GM04503 (cell line): ENCODE measurements around the gene ALKBH4.
A peak's percentile ranks its signal among the peaks of the same experiment; 100 is the strongest.
"Not testable (repeated sequence)": the region's sequence is repeated elsewhere in the genome, so short reads cannot be mapped to it uniquely, and the experiment has no call there.

Source experiments
- DNase-seq: peaks from one replicate; pipeline ENCODE4 v3.0.0-alpha.2; 2012; ENCODE audit warnings: low read depth

Gene ALKBH4

GRCh38 chr7:102454932-102455331 is 9.7 kb downstream of the ALKBH4 start:
- not testable (repeated sequence) for DNase-seq

DNA sequence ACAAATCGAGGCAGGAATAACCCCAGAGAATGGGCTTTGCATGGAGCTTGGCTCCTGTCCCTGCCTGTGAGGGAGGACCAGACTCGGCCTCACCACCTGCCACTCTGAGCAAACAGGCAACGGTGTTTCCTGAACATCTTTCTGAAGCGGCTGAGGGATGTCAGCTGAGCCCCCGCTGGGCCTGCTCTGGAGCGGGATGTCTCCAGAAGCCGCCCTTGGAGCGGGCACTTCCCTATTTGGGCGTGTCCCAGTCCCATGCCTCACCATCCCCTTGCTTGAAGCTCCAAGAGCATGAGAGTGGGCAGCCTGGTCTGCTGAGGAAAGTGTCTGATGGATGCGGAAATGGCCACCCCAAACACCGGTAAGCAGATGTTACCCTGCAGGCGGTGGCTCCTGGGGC is 10.2 kb downstream of the ALKBH4 start:
- no peak for DNase-seq

GRCh38 chr7:102453319-102453718 is 11.3 kb downstream of the ALKBH4 start:
- DNase-seq: no peak

GRCh38 chr7:102452451-102452850 is 12.2 kb downstream of the ALKBH4 start:
- no peak for DNase-seq

DNA sequence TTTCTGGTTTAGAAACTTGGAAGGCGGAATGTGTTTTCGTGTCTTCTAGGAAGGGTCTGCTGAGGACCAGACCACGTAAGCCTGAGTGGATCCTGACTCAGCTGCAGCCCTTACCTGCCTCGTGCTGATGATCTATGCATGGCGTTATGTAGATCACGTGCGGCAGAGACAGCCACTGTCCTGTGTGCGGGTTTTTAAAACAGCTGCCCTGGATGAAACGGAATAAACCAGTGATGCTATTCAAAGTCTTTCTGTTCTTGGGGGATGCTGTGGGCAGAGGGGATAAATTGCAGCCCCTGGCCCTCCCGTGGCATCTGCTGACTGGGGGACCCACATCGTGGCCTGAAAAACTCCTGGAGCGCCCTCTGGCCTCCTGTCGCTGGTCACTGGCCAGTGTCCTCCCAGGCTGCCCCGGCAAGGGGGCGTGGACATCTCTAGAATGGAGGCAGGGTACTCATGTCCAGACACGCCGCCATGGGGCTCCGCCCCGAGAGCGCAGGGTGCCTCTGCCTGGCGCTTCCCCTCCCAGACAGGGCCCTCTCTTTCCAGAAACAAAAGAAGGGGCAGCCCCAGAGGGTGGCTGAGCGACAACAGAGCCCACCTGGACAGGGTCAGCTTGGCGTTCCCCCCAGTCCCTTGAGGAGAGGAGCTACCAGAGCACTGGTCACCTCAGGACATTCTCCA is 13.2 kb downstream of the ALKBH4 start:
- DNase-seq: no peak

- DNase-seq: no peak
Observed at GRCh38 chr7:102450242-102450641, 14.4 kb downstream of the ALKBH4 start.

DNA sequence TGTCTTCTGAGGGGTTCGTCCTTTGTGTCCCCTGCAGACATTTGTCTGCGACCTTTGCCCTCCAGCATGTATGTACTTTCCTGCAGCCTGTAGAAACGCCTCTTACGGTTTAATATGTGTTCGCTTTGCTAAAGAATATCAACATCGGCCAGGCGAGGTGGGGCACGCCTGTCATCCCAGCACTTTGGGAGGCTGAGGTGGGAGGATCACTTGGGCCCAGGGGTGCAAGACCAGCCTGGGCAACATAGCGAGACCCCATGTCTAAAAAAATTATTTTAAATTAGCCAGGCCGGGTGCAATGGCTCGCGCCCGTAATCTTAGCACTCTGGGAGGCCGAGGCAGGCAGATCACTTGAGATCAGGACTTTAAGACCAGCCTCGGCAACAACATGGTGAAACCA is 15.5 kb downstream of the ALKBH4 start:
- DNase-seq: no peak

DNA sequence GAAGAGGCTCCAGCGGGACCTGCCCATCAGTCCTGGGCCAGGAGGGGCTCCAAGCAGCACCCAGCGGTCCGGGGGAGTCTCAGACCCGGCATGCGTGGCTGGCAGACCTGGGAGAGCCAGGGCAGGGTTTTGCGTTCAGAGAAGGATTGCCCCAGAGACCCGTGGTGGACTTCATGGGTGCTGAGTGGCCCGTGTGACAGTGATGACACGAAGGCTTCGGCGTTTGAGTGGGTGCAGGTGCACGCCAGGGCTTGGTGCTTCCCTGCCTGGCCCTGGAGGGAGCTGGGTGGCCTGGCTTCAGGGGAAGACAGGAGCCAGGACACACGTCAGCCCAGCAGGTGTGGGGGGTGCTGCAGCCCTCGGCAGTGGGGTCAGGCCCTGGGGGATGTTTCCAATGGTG is 17.4 kb downstream of the ALKBH4 start:
- DNase-seq: no peak

- DNase-seq: no peak
Observed at GRCh38 chr7:102446387-102447156, 18.1 kb downstream of the ALKBH4 start.

DNA sequence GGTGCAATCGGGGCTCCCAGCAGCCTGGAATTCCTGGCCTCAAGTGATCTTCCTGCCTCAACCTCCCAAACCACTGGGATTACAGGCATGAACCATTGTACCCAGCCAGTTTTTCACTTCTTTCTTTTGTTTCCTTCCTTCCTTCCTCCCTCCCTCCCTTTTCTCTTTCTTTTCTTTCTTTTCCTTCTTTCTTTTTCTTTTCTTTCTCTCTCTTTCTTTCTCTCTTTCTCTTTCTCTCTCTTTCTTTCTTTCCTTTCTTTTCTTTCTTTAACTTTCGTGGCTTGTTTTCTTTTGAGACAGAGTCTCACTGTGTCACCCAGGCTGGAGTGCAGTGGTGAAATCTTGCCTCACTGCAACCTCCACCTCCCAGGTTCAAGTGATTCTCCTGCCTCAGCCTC is 19.0 kb downstream of the ALKBH4 start:
- DNase-seq: no peak

- DNase-seq: no peak
Observed at GRCh38 chr7:102444961-102445673, 19.5 kb downstream of the ALKBH4 start.

DNA sequence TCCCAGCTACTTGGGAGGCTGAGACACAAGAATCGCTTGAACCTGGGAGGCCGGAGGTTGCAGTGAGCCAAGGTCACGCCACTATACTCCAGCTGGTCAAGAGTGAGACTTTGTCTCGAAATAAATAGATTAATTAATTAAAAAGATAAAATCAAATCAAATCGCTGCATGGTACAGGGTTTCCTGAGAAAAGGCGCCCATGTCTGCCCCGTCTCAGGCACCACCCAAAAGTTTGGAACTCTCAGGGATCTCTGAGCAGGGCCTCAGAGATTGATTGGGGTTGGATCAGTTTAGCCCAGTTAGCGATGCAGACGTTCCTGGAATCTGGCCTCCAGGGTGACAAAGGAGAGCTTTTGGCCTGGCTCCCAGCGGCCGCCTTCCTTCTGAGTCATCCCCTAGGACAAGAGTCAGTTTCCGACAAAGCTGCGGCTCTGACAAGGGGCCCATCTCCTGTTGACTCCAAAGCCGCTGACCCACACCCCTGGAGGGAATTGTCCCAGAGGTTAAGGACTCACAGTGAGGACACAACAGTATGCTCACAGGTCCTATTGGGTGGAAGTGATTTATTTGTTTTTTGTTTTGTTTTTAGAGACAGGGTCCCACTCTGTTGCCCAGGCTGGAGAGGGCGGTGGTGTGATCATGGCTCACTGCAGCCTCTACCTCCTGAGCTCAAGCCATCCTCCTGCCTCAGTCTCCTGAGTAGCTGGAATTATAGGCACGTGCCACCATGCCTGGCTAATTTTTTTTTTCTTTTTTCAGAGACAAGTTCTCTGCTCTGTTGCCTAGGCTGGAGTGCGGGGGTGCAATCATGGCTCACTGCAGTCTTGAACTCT is 24.5 kb downstream of the ALKBH4 start:
- DNase-seq: peak; percentile 51

GRCh38 chr7:102436118-102436517 is 28.5 kb downstream of the ALKBH4 start:
- DNase-seq: no peak

DNA sequence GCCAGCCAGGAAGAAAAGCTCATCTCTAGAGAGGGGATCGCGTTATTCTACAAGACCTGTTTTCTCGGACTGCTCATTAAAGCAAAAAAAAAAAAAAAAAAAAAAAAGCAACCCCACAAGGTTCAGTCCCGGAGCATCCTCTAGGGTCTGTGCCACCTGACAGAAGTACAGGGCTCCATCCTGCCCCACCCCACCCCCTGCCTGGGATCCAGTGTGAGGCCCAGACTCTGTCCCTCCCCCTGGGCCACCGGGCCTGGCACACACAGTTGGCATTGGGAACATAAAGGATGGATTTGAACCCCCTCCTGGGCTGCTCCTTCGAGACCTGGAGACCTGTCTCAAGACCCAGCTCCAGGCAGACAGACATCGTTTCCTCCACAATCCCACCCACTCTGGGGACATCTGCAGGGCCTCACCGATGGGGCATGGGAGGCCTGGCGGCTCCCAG is 30.6 kb downstream of the ALKBH4 start:
- DNase-seq: no peak

GRCh38 chr7:102433219-102434038 is 31.2 kb downstream of the ALKBH4 start, which contains the start of gene ORAI2:
Gene ORAI2, plus strand, starts transcription at chr7:102433575. Its CDS starts 5,382 bp downstream, at chr7:102438957.
- no peak for DNase-seq

- no peak for DNase-seq
Observed at GRCh38 chr7:102432442-102433218, 32.0 kb downstream of the ALKBH4 start.

GRCh38 chr7:102431617-102432298 is 32.9 kb downstream of the ALKBH4 start:
- DNase-seq: no peak

DNA sequence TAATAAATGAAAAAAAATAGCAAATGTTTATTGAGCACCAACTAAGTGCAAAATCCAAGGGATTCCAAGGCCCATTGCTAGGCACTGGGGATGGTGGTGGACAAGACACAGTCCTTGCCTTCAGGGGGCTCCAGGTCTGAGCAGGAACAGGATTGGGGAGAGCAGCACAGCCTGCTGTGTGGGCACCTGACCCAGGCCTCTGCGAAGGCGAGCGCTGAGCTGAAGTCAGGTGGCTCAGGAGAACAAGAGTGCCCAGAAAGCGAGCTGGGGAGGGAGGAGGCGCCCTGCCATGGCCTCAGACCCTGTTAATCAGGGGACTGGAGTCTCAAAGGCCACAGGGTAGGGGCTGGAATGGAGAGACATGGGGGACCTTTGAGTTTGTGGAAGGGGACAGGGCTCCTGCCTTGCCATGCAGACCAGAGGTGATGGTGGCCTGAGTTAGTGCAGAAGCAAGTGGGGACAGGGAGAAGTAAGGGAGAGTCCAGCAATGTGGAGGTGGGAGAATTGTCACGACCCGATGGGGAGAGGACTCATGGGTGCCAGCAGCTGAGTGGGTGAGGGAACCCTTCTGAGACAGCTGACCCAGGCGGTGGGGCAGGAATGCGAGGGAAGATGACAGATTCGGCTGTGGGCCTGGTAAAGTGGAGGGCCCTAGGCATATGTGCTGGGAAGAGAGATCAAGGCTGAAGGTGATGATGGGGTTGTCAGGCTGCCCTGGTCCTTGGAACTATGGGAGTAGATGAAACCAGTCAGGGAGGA is 35.3 kb downstream of the ALKBH4 start:
- no peak for DNase-seq

GRCh38 chr7:102427019-102427405 is 37.7 kb downstream of the ALKBH4 start:
- DNase-seq: no peak
